ENCODE results near the gene CDH12. TPM values are rescaled to one million over a fixed set of nuclear protein-coding genes. Genes with fewer than 3 reads are reported as not detected.
"Not testable (repeated sequence)": the region's sequence is repeated elsewhere in the genome, so short reads cannot be mapped to it uniquely, and the experiment has no call there.

Gene CDH12
- total RNA-seq, 2 experiments from 2014 or later, result not detected

GRCh38 chr5:22842574-22842973, 10.6 kb downstream of the CDH12 start:
- DNase-seq, result no peak
- H3K27me3 Mint-ChIP-seq, result no peaks in the 10 kb centered on the region
- ChIA-PET POLR2A (no interaction called here), CTCF (no interaction called here)
- no peaks in the 10 kb centered on the region for H3K36me3 Mint-ChIP-seq (ENCODE audit: low read depth)
- H3K4me3 Mint-ChIP-seq, result no peak overlapping the region
- peaks cover 2% of the 10 kb centered on the region for H3K9me3 Mint-ChIP-seq
- no peaks in the 10 kb centered on the region for H3K4me1 Mint-ChIP-seq
- no peak overlapping the region for H3K27ac Mint-ChIP-seq

- Mint-ChIP-seq H3K9me3 (peaks cover 2% of the 10 kb centered on the region), H3K36me3 (ENCODE audit: low read depth) (no peaks in the 10 kb centered on the region), H3K4me1 (no peaks in the 10 kb centered on the region), H3K27ac (no peak overlapping the region), H3K4me3 (no peak overlapping the region), H3K27me3 (no peaks in the 10 kb centered on the region)
- POLR2A ChIA-PET, result no interaction called here
- DNase-seq, result no peak
- CTCF ChIA-PET, result no interaction called here
Observed at GRCh38 chr5:22837803-22838202, 15.3 kb downstream of the CDH12 start.

GRCh38 chr5:22835686-22836085, 17.5 kb downstream of the CDH12 start:
- no peak for DNase-seq
- no peaks in the 10 kb centered on the region for H3K36me3 Mint-ChIP-seq (ENCODE audit: low read depth)
- H3K9me3 Mint-ChIP-seq, result peaks cover 2% of the 10 kb centered on the region
- no peaks in the 10 kb centered on the region for H3K4me1 Mint-ChIP-seq
- no peaks in the 10 kb centered on the region for H3K27me3 Mint-ChIP-seq
- ChIA-PET CTCF (no interaction called here), POLR2A (no interaction called here)
- H3K27ac Mint-ChIP-seq, result no peak overlapping the region
- H3K4me3 Mint-ChIP-seq, result no peak overlapping the region

GRCh38 chr5:22793463-22793862, 59.7 kb downstream of the CDH12 start:
- CTCF ChIA-PET, result interaction anchor here (0.7 to 0.8 kb wide), 2 partner anchors 35 to 225 kb away, joined by 5 to 10 read pairs; no protein-coding TSS in a partner anchor
- Mint-ChIP-seq H3K27me3 (no peaks in the 10 kb centered on the region), H3K36me3 (ENCODE audit: low read depth) (no peaks in the 10 kb centered on the region), H3K9me3 (peaks cover 2% of the 10 kb centered on the region), H3K4me1 (no peaks in the 10 kb centered on the region), H3K4me3 (no peak overlapping the region), H3K27ac (no peak overlapping the region)
- DNase-seq, result no peak
- POLR2A ChIA-PET, result no interaction called here

GRCh38 chr5:22787807-22788206, 65.3 kb downstream of the CDH12 start:
- H3K36me3 Mint-ChIP-seq (ENCODE audit: low read depth), result no peaks in the 10 kb centered on the region
- H3K4me1 Mint-ChIP-seq, result no peaks in the 10 kb centered on the region
- no peak overlapping the region for H3K4me3 Mint-ChIP-seq
- no peaks in the 10 kb centered on the region for H3K27me3 Mint-ChIP-seq
- no peak overlapping the region for H3K27ac Mint-ChIP-seq
- POLR2A ChIA-PET, result no interaction called here
- no peak for DNase-seq
- CTCF ChIA-PET, result no interaction called here
- peaks cover 4% of the 10 kb centered on the region for H3K9me3 Mint-ChIP-seq

- Mint-ChIP-seq H3K36me3 (ENCODE audit: low read depth) (no peaks in the 10 kb centered on the region), H3K27ac (no peak overlapping the region), H3K27me3 (no peaks in the 10 kb centered on the region), H3K4me3 (no peak overlapping the region), H3K4me1 (no peaks in the 10 kb centered on the region), H3K9me3 (peaks cover 4% of the 10 kb centered on the region)
- CTCF ChIA-PET, result no interaction called here
- POLR2A ChIA-PET, result no interaction called here
- no peak for DNase-seq
Observed at GRCh38 chr5:22787398-22787797, 65.7 kb downstream of the CDH12 start.

- Mint-ChIP-seq H3K9me3 (no peaks in the 10 kb centered on the region), H3K4me3 (no peak overlapping the region), H3K27ac (no peak overlapping the region), H3K27me3 (no peaks in the 10 kb centered on the region), H3K4me1 (no peaks in the 10 kb centered on the region), H3K36me3 (ENCODE audit: low read depth) (no peaks in the 10 kb centered on the region)
- ChIA-PET CTCF (no interaction called here), POLR2A (no interaction called here)
- no peak for DNase-seq
Observed at GRCh38 chr5:22780756-22781155, 72.4 kb downstream of the CDH12 start.

GRCh38 chr5:22779499-22779898, 73.6 kb downstream of the CDH12 start:
- ChIA-PET POLR2A (no interaction called here), CTCF (no interaction called here)
- Mint-ChIP-seq H3K4me3 (no peak overlapping the region), H3K36me3 (ENCODE audit: low read depth) (no peaks in the 10 kb centered on the region), H3K27me3 (no peaks in the 10 kb centered on the region), H3K27ac (no peak overlapping the region), H3K9me3 (no peaks in the 10 kb centered on the region), H3K4me1 (no peaks in the 10 kb centered on the region)
- DNase-seq, result no peak

- no peaks in the 10 kb centered on the region for H3K27me3 Mint-ChIP-seq
- ChIA-PET POLR2A (no interaction called here), CTCF (no interaction called here)
- H3K4me1 Mint-ChIP-seq, result no peaks in the 10 kb centered on the region
- DNase-seq, result no peak
- H3K27ac Mint-ChIP-seq, result no peak overlapping the region
- no peaks in the 10 kb centered on the region for H3K36me3 Mint-ChIP-seq (ENCODE audit: low read depth)
- H3K9me3 Mint-ChIP-seq, result peaks cover 5% of the 10 kb centered on the region
- no peak overlapping the region for H3K4me3 Mint-ChIP-seq
Observed at GRCh38 chr5:22776285-22776684, 76.9 kb downstream of the CDH12 start.

GRCh38 chr5:22774214-22774613, 78.9 kb downstream of the CDH12 start:
- H3K4me3 Mint-ChIP-seq; H3K36me3 Mint-ChIP-seq (ENCODE audit: low read depth); H3K4me1 Mint-ChIP-seq; H3K9me3 Mint-ChIP-seq; H3K27me3 Mint-ChIP-seq; CTCF ChIA-PET; H3K27ac Mint-ChIP-seq; POLR2A ChIA-PET; DNase-seq: not testable (repeated sequence)

GRCh38 chr5:22764736-22765135, 88.4 kb downstream of the CDH12 start:
- no peaks in the 10 kb centered on the region for H3K4me1 Mint-ChIP-seq
- ChIA-PET POLR2A (no interaction called here), CTCF (no interaction called here)
- H3K27me3 Mint-ChIP-seq, result no peaks in the 10 kb centered on the region
- no peak overlapping the region for H3K27ac Mint-ChIP-seq
- no peak overlapping the region for H3K4me3 Mint-ChIP-seq
- H3K9me3 Mint-ChIP-seq, result no peaks in the 10 kb centered on the region
- no peaks in the 10 kb centered on the region for H3K36me3 Mint-ChIP-seq (ENCODE audit: low read depth)
- DNase-seq, result no peak

GRCh38 chr5:22757776-22758175, 95.4 kb downstream of the CDH12 start:
- Mint-ChIP-seq H3K4me3 (no peak overlapping the region), H3K27ac (no peak overlapping the region), H3K9me3 (no peaks in the 10 kb centered on the region), H3K36me3 (ENCODE audit: low read depth) (no peaks in the 10 kb centered on the region), H3K4me1 (no peaks in the 10 kb centered on the region), H3K27me3 (no peaks in the 10 kb centered on the region)
- ChIA-PET CTCF (no interaction called here), POLR2A (no interaction called here)
- DNase-seq, result no peak

- H3K4me3 Mint-ChIP-seq, result no peak overlapping the region
- POLR2A ChIA-PET, result no interaction called here
- H3K9me3 Mint-ChIP-seq, result no peaks in the 10 kb centered on the region
Observed at GRCh38 chr5:22754155-22754554, 99.0 kb downstream of the CDH12 start.

GRCh38 chr5:22751536-22751935, 101.6 kb downstream of the CDH12 start:
- no peak overlapping the region for H3K27ac Mint-ChIP-seq
- POLR2A ChIA-PET, result no interaction called here
- no peak overlapping the region for H3K4me3 Mint-ChIP-seq
- CTCF ChIA-PET, result no interaction called here
- H3K36me3 Mint-ChIP-seq (ENCODE audit: low read depth), result no peaks in the 10 kb centered on the region
- peaks cover 3% of the 10 kb centered on the region for H3K9me3 Mint-ChIP-seq
- H3K27me3 Mint-ChIP-seq, result no peaks in the 10 kb centered on the region
- no peak for DNase-seq
- H3K4me1 Mint-ChIP-seq, result no peaks in the 10 kb centered on the region

More at GRCh38 chr5:22754155-22754554, 99.0 kb downstream of the CDH12 start:
- Mint-ChIP-seq H3K4me1 (no peaks in the 10 kb centered on the region), H3K27ac (no peak overlapping the region), H3K36me3 (ENCODE audit: low read depth) (no peaks in the 10 kb centered on the region), H3K27me3 (no peaks in the 10 kb centered on the region)
- CTCF ChIA-PET, result no interaction called here
- no peak for DNase-seq

Measured in activated CD4-positive, alpha-beta T cell treated with anti-CD3 and anti-CD28 coated beads, Interleukin-2, amount 10 ng/mL, durations not matched to agents 7 days and 5 days (primary cell).